ENCODE measurements around the gene CYP46A1. TPM values are rescaled to one million over a fixed set of nuclear protein-coding genes. Genes with fewer than 3 reads are reported as not detected.

Gene CYP46A1
- total RNA-seq, 1 donor from 2014 or later = 2.3 TPM

DNA sequence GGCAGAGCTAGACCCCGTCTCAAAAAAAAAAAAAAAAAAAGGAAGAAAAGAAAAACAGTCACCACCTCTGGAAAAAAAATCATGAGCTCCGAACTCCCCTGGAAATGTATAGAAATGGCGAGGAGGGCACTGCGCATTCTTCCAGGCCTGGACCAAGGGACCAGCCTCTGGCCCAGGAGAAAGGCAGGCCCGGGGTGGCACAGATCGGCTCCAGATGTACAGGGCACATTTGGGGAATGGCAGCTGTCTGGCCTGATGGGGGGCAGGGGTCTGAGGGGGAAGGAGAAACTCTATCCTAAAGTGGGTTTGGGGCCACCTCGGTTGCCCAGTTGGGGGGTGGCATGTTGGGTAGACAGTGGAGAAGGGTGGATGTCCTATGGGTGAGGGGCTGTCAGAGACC, 63.1 kb downstream of the CYP46A1 start:
- no peak for DNase-seq

DNA sequence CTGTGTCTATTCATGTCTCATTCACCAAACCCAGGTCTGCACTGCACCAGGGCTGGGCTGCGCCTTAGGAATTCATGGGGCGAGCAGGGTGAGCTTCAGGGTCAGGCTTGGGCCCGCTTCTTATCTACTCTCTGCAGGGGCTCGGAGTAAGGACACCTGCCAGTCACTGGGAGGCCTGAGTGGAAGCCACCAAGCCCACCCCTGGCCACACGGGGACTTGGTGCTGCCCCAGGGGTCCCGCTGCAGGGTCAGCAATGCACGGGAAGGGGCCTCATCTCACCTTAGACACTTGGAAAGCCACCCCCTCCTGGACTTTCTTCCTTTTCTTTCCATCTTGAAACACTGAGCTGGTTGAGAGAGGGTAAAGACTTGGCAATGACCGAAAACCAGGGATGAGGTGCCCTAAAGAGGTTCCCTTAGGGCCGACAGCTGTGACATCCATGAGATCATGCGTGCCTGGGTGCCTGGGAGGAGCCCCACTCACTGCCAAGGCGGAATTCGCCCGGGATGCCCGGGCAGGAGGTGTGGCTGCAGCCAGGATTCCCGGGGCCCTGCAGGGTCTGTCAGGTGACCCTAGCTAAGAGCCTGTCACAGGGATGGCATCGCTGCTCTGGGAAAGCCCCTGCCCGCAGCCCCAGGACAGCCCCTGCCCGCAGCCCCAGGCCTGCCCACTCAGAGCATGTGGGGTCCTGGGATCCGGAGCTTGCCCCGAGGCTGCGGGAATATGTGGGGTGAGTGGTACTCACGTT, 63.7 kb downstream of the CYP46A1 start:
- DNase-seq = no peak

DNA sequence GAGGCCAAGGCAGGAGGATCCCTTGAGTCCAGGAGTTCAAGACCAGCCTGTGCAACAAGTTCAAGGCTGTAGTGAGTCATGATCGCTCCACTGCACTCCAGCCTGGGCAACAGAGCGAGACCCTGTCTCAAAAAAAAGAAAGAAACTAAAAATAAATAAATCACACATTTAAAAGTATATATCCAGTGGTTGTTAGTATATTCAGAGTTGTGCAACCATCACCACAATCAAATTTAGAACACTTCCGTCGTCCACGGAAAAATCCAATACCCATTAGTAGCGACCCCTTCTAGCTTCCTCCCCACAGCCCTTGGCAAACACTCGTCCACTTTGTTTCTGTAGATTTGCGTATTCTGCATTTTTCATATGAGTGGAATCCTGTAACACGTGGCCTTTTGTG, 64.4 kb downstream of the CYP46A1 start:
- no peak for DNase-seq

DNA sequence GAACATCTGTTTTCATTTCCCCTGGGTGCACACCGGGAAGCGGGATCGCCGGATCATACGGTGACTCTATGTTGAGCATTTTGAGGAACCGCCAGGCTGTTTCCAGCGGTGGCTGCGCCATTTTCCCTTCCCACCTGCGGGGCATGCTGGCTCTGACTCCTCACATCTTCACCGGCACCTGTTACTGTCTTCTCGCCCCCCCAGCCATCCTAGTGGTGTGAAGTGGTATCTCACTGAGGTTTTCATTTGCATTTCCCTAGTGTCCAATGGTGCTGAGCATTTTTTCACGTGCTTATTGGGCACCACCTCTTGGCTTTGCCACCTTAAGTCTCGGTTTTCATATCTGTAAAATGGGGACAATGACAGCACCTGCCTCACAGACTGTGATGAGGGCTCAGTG, 65.0 kb downstream of the CYP46A1 start:
- no peak for DNase-seq

DNA sequence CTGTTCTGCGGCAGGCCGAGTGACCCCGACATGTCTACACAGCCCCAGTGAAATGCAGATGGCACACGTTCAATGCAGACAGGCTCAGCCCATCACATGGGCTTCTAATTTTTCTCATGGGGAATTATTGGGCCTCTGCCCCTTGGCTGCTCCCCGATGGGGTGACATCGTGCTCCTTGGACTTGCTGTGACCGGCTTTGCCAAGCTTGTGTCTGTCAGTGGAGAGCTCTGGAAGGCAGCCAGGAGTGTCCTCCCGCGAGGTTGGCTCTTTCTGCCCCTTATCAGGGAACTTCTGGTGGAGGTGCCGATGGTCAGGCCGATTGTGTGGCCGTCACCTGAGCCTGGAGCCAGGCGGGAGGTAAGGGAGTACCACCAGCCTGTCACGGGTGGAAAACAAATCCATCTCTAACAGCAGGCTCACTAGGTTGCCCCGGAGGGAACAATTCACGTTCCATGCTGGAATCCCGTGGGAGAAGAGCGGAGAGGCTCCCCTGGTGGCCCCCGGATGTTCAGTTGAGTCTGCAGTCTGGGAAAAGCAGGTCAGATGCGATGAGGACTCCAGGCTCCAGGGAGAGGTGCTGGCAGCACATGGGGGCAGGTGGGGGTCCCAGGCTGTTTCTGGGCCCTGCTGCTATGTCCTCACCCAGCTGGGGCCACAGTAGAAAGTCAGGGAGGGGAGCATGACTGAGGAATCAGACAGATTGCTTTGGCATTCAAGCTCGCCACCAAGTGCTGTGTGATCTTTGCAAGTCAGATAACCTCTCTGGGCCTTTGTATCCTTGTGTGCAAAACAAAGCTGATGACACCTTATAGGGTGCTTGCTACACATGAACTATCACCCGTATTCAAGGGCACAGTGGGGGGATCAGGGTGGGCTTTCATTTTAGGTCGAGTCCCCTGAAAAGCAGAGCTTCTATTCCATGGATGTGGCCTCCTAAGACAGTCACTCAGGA, 65.9 kb downstream of the CYP46A1 start:
- DNase-seq = no peak

DNA sequence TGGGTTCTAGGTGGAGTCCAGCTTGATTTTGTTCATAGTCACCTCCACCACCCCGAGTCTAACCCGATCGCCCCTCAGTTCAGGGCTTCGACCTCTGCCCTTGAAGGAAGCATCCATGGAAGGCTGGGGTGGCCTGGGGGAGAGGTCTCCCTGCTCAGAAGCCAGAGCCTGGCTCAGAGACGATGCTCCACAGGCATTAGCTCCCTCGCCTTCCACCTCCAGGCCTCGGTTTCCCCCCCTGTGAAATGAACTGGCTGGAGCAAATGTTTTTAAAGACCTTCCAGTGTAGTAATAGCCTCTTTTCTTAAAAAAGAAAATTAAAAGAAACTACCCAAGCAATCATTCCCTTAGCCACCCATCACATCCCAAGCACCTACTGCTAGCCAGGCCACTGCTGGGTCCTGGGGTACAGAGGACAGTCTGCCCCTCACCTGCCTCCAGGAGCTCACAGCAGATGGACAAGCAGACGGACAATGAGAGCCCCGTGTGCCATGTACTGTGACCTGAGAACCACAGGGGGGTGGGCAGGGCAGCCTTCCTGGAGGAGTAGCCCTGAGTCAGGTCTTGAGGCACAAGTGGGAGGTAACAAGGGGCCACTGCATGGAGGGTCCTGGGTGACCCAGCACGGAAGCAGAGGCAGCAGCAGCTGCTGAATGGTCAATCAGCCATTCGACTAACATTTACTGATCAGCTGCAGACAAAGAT, 66.8 kb downstream of the CYP46A1 start:
- no peak for DNase-seq

DNA sequence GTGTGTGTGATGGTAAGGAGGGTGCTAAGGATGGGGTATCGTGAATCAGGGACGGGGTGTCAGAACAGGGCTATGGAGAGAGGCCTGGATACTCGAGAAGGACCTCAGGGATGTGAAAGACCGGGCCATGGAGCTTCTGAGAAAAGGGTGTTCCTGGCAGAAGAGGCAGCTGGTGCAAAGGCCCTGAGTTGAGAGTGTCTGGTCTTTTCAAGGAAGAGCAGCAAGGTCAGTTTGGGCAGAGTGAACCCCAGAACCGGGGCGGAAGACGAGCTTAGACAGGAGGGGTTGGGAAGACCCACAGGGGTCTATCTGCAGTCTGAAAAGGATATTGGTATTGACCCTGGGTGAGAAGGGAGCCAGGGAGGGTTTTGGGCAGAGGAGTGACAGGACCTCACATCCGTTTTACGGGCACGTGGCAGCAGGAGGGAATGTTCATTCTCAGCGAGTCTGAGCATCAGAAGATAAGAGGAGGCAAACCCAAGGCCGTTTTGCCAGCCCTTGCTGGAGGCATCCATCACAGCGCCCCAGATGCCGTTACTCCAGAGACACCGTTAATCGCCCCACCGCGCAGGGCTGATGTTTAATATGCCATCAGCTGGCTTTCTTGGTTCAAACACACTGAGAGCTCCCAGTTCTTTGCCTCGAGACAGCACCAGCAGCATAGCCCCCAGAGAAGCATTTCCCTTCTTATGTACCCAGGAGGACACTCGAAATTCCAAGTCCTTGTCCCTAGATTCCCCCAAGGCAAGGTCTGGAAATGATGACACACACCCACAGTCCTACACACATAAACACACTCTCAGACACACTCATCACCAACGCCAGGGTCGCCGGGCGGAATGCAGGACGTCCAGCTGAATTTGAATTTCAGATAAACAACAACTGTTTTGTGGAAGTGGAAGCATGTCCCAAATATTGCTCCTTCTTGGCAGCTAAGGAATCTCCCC, 67.7 kb downstream of the CYP46A1 start:
- DNase-seq = no peak

DNA sequence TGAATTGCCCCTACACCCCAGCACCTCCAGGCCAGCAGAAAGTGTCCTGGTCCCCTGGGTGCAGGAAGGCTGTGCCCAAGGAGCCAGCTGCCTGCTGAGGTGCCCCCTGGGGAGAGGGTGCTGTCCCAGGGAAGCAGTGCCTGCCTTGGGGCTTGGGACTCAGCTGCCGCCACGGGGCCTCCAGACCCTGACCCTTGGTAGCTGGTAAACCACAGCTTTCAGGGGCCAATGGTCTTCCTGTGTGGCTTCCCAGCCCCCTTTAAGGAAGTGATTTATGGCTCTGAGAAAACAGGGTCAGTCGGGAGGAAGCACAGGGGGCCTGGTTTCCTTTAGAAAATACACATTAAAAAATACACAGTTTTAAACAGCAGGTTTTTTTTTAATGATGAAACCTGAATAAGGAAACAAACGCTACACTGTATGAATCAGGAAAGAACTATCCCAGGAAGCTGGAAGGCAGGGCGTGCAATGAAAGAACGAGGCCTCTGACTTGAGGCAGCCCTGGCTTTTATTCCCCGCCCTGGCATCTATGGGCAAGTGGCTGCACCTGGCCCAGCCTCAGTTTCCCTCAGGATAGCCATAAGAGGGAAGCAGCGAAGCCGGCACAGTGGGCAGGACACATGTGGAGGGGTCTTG, 68.5 kb downstream of the CYP46A1 start:
- DNase-seq = no peak

DNA sequence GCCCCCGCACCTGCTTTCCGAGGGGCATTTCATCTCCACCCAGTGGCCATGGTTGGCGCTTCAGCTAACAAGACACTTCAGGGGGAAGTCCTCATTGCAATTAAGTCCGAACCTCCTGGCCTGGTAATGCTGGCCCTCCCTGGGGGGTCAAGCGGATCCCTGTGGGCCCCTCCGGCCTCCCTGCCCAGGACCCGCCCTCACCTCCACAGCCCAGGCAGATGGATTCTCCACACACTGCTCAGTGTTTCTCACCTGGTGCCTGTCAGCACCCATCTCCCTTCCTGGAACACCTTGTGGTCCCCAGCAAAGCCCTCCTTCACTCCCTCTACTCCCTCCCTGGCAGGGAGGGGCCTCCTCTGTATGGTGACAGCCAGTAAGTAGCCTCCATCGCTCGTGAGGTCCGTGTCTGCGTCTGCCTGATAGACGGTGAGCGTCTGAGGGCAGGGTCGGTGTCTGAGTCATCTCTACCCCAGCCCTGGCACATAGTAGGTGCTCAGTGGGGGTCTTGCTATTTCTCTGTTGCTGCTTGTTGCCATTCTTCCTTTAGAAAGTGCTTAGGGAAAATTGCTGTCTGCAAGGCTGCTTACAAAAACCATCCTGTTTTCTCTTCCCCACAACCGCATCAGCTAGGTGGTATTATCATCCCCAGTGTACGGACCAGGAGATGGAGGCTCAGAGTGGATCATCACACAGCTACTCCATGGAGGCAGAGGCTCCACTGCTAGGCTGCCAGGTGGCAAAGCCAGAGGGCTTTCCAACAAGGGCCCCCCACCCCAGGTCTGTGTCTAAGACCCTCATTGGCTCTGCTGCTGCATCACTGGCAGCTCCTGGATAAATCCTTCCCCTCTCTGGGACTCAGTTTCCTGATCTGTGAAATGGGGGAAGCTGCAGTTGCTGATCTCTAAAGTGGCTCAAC, 69.4 kb downstream of the CYP46A1 start:
- no peak for DNase-seq

DNA sequence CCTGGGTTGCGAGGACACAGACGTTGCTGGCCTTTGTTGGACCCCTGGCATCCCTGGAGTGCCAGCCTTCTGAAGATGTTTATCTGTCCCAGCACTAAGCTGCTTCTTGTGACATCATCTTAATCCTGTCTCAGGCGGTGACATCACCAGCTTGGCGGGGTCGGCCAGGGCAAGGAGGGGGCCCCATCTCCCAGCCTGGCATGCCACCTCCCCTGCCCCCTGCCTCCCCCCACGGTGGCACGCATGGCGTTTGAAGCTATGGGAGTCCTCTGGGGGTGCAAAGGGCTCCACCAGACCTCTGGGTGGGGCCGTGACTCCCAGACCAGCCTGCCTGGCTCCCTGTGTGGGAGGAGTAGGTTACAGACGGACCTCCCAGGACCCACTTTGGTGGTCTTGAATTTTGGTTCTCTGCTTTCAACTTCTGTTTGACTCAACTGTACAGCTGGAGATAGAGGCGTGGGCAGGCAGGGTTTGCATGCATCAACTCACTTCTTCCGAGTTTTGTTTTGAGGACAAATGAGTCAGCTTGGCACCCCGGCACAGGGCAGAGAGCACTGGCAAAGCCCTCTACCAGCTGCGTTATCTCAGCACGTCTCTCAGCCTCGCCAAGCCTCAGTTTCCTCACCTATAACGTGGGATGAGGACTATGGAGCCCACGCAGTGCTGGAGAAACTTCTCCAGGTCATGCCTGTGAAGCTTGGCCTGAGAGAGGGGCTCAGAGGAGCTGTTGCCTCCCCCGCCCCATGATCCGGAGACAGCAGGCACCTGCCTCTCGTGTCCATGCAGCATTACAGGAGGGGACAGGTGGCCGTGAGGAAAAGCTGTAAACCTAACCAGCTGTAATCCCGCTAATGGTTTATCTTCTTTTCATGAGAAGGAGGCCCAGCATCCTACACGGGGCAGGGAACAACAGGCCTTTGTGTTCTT, 70.3 kb downstream of the CYP46A1 start:
- DNase-seq = no peak

DNA sequence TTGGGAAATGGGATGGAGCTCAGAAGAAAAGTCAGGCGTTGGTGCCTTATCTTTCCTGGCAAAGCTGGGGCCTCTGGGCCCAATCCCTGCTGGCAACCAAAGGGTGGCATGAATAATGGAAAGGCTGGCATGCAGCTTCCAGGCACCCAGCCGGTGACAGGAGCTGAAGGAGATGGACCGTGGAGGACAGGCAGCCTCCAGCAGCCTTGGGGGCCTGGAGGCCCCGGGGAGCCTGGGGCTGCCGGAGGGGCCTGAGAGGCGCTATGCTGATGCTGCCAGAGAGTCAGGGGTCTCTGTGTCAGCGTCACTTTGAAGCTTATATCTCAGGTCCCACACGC, 70.9 kb downstream of the CYP46A1 start:
- no peak for DNase-seq

DNA sequence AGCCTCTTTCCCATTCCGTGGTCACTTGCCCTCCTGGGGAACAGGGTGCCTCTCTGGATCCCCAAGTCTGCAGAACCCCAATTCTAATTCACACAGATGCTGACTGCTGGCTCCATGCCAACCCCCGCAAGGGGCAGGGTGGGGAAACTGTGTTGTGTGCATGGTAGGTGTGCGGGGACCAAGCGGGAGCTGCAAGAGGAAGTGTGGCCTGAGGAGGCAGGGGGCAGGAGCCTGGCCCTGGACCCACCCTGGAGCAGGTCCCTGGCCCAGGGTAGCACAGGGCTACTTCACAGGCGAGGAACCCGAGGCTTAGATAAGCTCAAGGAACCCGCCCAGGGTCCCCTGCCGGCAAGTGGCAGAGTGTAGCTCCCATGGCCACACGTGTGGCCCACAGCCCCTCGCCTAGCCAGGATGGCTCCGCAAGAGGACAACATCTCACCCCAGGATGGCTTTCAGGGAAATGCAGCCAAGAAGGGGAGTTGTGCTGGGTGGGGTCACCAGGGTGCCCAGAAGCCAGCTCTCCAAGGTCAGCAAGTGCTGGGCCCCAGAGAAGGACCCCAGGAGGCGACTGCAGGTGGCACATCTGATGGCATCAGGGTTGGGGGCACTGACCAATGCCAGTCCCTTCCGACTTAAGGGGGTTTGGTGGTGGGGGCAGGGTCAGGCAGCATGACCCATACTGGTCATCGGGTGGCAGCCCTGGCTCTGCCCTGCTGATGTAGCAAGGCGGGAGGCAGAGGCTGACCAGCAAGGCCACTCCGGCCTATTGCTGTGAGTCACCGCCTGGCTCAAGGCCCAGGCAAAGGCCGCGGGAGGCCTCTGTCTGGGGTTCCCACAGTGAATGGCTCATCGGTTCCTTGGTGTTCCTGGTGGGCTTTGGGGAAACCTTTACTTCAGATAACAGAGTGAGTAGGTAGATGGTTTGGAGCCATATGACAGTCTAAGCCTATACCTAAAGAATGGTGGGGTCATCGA, 71.8 kb downstream of the CYP46A1 start:
- DNase-seq = peak; percentile 72

DNA sequence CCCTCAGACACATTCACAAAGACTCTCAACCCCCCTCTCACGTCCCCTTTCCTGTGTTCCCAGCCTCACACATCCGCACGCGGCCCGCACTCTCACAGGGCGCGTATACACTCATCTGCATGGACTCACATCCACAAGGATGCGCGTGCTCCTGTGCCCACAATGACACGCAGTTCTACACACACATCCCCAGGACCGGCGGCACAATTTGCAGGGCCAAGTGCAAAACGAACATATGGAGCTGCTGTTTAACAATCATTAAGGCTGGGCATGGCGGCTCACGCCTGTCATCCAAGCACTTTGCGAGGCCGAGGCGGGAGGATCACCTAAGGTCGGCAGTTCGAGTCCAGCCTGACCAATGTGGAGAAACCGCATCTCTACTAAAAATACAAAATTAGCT, 72.7 kb downstream of the CYP46A1 start:
- DNase-seq = no peak

DNA sequence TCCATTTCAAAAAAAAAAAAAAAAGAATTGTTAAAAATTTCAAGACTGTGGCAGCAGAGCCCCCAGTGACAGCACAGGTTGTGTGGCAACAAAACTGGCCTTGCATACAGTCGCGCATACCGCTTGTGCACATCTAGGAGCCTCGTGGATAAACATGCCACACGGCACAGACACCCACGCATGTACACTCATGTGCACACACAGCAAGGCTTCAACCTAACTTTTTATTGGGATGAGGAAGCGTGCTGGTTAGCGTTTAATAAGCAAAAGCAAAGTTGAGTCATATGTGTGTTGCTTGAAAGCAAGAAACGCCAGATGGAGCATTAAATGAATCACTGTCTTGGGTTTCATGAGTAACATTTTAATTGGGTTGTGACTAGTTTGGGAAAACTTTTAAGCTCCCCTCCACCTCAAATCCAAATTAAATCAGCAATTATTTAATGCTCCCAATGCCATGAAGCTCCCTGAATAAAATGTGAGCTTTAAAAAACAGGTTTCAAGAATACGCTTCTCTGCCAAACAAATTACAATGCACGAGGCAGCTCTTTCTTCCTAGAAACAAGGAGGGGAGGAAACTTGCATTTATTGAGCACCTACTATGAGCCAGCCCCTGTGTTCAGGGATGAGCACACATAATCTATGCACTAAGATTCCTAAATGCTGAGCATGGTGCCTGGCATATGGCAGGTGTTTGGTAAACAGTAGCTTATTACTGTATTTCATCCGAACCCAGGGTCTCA, 73.4 kb downstream of the CYP46A1 start:
- DNase-seq = peak; percentile 28

DNA sequence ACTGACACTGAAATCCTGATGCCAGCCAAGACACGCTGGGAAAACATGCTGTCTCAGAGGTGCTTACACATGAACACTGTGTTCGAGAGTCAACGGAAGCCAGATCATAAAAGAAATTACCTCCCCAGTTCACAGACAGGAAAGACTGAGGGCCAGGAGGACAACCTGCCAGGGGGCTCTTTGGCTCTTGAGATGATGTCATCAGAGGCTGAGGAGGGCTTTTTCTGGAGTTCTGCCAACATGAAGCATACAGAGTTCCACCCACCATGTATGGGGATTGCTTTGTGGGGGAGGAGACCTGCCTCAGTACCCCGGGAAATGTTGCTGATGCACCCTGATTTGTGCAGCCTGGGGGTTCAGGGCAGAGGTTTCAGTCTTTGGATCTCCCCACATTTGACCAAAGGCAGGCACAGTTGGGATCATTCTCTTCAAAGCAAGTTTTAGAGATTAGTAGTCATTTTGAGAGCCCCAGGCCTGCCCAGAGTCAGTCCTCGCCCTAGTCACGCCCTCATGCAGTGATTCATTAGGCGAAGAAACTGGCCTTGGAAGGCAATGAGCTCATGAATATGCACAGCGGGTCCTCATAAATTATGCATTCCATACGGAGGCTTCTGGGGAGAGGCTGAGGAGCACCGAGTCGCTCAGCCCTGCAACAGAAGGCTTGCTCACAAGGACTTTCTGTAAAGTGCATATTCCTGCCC, 74.2 kb downstream of the CYP46A1 start:
- DNase-seq = no peak

DNA sequence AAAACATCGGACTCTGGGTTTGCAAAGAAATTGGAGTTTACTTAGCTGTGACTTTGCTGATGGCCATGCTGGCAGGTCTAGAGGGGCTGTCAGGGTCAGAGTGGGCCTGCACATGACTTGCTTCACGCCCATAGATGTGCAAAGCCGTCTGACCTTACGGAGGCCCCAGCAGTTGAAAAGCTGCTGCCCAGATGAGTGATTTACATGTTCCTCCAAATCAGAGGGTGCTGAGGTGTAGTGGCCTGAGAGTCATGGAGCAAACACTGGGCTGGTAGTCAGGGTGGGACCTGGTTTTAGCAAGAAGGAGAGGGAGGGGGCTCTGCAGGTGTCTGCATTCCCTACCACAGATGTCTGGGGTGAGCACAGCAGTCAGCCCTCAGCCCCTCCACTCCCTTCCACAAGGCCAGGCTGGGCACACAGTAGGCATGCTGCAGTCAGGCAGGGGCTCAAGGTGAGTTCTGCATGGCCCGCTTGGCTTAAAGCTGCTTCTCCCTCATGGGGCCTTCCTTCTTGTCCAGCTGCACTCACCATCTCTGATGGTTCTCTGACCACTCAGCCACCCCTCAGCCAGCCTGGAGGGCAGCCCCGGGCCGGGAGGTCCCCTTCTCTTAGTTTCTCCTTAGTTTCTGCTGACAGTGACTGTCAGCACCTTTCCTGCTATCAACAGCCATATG, 74.9 kb downstream of the CYP46A1 start:
- no peak for DNase-seq
